H1 (cell line): Measurements from ENCODE around the gene MBLAC2.

Source experiments
- BCL11A ChIP-seq, 2 experiments: IDR thresholded peaks; one replicate each; pipeline ENCODE4 v1.6.1; 2011; ENCODE audit warnings: low read depth in 2 of 2, low read length in 2 of 2, mild to moderate bottlenecking in 2 of 2
- CTCF ChIP-seq, 3 experiments: IDR thresholded peaks; 1 replicate in 2 of 3; 2 replicates in 1 of 3; pipeline versions ENCODE4 v1.5.1 to v1.6.1; 2011; ENCODE audit warnings: low read length in 3 of 3, mild to moderate bottlenecking in 3 of 3, inconsistent platforms in 2 of 3, low read depth in 1 of 3, moderate library complexity in 1 of 3; ENCODE audit not compliant: insufficient read depth in 1 of 3; ENCODE audit errors: control extremely low read depth in 1 of 3
- EGR1 ChIP-seq: IDR thresholded peaks from 2 replicates; pipeline ENCODE4 v1.6.1; 2011; ENCODE audit warnings: low read depth, low read length, borderline replicate concordance
- JUND ChIP-seq: IDR thresholded peaks from 2 replicates; pipeline ENCODE4 v1.6.1; 2011; ENCODE audit warnings: mild to moderate bottlenecking, improper control_type of control experiment, low read length
- RAD21 ChIP-seq, 2 experiments: IDR thresholded peaks in 1 of 2; conservative IDR thresholded peaks in 1 of 2; 2 replicates each; pipeline ENCODE4 v1.6.1; 2011; ENCODE audit warnings: low read depth in 2 of 2, low read length in 2 of 2, improper control_type of control experiment in 1 of 2, inconsistent platforms in 1 of 2, mild to moderate bottlenecking in 1 of 2, moderate library complexity in 1 of 2
- RFX5 ChIP-seq: IDR thresholded peaks from 2 replicates; pipeline ENCODE4 v1.6.1; 2011; ENCODE audit warnings: low read depth, low read length, improper control_type of control experiment, borderline replicate concordance
- TF ChIP-seq, protein P1 (sequence below): IDR thresholded peaks from 2 replicates; pipeline ENCODE4 v1.6.1; 2011; ENCODE audit warnings: low read length, improper control_type of control experiment
- TF ChIP-seq, protein P2 (sequence below): IDR thresholded peaks from 2 replicates; pipeline ENCODE4 v1.6.1; 2012; ENCODE audit warnings: inconsistent platforms

- TF ChIP-seq RAD21 (IDR thresholded peaks at IDR 0.05 in 1 of 2, conservative IDR thresholded peaks at IDR 0.05 in 1 of 2; ENCODE audit: low read depth in 2 of 2, low read length in 2 of 2): no peak
- TF ChIP-seq CTCF (IDR thresholded peaks at IDR 0.05; ENCODE audit: control extremely low read depth in 1 of 3, insufficient read depth in 1 of 3, low read depth in 1 of 3, low read length in 3 of 3): no peak
- TF ChIP-seq, protein P1, sequence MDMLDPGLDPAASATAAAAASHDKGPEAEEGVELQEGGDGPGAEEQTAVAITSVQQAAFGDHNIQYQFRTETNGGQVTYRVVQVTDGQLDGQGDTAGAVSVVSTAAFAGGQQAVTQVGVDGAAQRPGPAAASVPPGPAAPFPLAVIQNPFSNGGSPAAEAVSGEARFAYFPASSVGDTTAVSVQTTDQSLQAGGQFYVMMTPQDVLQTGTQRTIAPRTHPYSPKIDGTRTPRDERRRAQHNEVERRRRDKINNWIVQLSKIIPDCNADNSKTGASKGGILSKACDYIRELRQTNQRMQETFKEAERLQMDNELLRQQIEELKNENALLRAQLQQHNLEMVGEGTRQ: no peak
- no peak for TF ChIP-seq JUND
- TF ChIP-seq, protein P2, sequence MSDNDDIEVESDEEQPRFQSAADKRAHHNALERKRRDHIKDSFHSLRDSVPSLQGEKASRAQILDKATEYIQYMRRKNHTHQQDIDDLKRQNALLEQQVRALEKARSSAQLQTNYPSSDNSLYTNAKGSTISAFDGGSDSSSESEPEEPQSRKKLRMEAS: no peak
- no peak for TF ChIP-seq RFX5
- no peak for TF ChIP-seq BCL11A (IDR thresholded peaks at IDR 0.05; ENCODE audit: low read depth in 2 of 2, low read length in 2 of 2)
- TF ChIP-seq EGR1: no peak
Measured at GRCh38 chr5:90494043-90494442, 19.5 kb upstream of the MBLAC2 start.
